BLaER1 treated with 17β-estradiol and CSF1 and Interleukin-3, amounts not matched to agents 10 nM and 100 nM (cell line): ENCODE measurements around the gene AMBRA1.
A peak's percentile ranks its signal among the peaks of the same experiment; 100 is the strongest.

Experiments used
- H3K27ac ChIP-seq, 11 experiments: shearing (Covaris generic); formaldehyde crosslinking; 2 replicates each; pipeline ENCODE4 v1.8.1; 2022
- H3K27me3 ChIP-seq, 11 experiments: shearing (Covaris generic); formaldehyde crosslinking; 2 replicates each; pipeline ENCODE4 v1.8.1; 2022
- H3K36me3 ChIP-seq, 11 experiments: shearing (Covaris generic); formaldehyde crosslinking; 2 replicates each; pipeline ENCODE4 v1.8.1; 2022
- H3K4me1 ChIP-seq, 10 experiments: shearing (Covaris generic); formaldehyde crosslinking; 2 replicates each; pipeline ENCODE4 v1.8.1; 2022
- H3K4me2 ChIP-seq, 11 experiments: shearing (Covaris generic); formaldehyde crosslinking; 2 replicates each; pipeline ENCODE4 v1.8.1; 2022
- H3K4me3 ChIP-seq, 10 experiments: shearing (Covaris generic); formaldehyde crosslinking; 2 replicates each; pipeline ENCODE4 v1.8.1; 2022
- H3K9ac ChIP-seq, 11 experiments: shearing (Covaris generic); formaldehyde crosslinking; 2 replicates each; pipeline ENCODE4 v1.8.1; 2022
- H3K9me3 ChIP-seq, 11 experiments: shearing (Covaris generic); formaldehyde crosslinking; replicated peaks in 1 of 11; 2 replicates each; pipeline ENCODE4 v1.8.1; 2022
- H4K20me1 ChIP-seq, 11 experiments: shearing (Covaris generic); formaldehyde crosslinking; 2 replicates each; pipeline ENCODE4 v1.8.1; 2022
- Cebpa-rat ChIP-seq, 11 experiments: shearing (Covaris generic); IDR thresholded peaks; 2 replicates each; pipeline ENCODE4 v1.8.1; 2022

AMBRA1 gene

GRCh38 chr11:46356924-46357482 is 236.8 kb downstream of the AMBRA1 start:
- Histone ChIP-seq H3K36me3 (peaks cover 7 to 50% (median 30%) of the 10 kb centered on the region in 11 experiments; a peak in 18 of 22 replicates), H3K9me3 (no peaks in the 10 kb centered on the region), H4K20me1 (peaks cover 49 to 100% (median 88%) of the 10 kb centered on the region in 11 experiments), H3K4me2 (peak overlapping the region; percentile 8 to 79 (median 43); a peak in 17 of 22 replicates), H3K27me3 (no peaks in the 10 kb centered on the region), H3K9ac (peak overlapping the region in 6 of 11 experiments; percentile 3 to 48 (median 10); a peak in 4 of 22 replicates), H3K4me3 (no peak overlapping the region), H3K4me1 (peaks cover 51 to 95% (median 67%) of the 10 kb centered on the region in 10 experiments), H3K27ac (peak overlapping the region in 6 of 11 experiments; percentile 11 to 55 (median 24); a peak in 8 of 22 replicates)
- TF ChIP-seq Cebpa-rat (IDR thresholded peaks at IDR 0.05) = peak in 6 of 11 experiments; percentile 13 to 59 (median 38); a peak in 5 of 22 replicates

- peak overlapping the region; percentile 47 to 73 (median 66) for H3K4me2 ChIP-seq
- H3K36me3 ChIP-seq = peaks cover 13 to 72% (median 43%) of the 10 kb centered on the region in 11 experiments; a peak in 18 of 22 replicates
- H3K9me3 ChIP-seq = no peaks in the 10 kb centered on the region
- no peaks in the 10 kb centered on the region for H3K27me3 ChIP-seq
- TF ChIP-seq Cebpa-rat (IDR thresholded peaks at IDR 0.05) = no peak
- H3K4me3 ChIP-seq = no peak overlapping the region
- H4K20me1 ChIP-seq = peaks cover 74 to 100% (median 97%) of the 10 kb centered on the region in 11 experiments
- H3K4me1 ChIP-seq = peaks cover 68 to 94% (median 79%) of the 10 kb centered on the region in 10 experiments
- peak overlapping the region; percentile 14 to 65 (median 44); a peak in 18 of 22 replicates for H3K9ac ChIP-seq
- peak overlapping the region in 6 of 11 experiments; percentile 12 to 46 (median 38); a peak in 10 of 22 replicates for H3K27ac ChIP-seq
Measured at GRCh38 chr11:46353698-46354097, 240.1 kb downstream of the AMBRA1 start.

GRCh38 chr11:46352063-46352841 is 241.6 kb downstream of the AMBRA1 start:
- no peak for TF ChIP-seq Cebpa-rat (IDR thresholded peaks at IDR 0.05)
- H3K4me3 ChIP-seq = no peak overlapping the region; a peak in 1 of 20 replicates
- H3K9ac ChIP-seq = peak overlapping the region; percentile 24 to 69 (median 47); a peak in 19 of 22 replicates
- peak overlapping the region in 8 of 11 experiments; percentile 6 to 49 (median 30); a peak in 14 of 22 replicates for H3K27ac ChIP-seq
- H3K4me2 ChIP-seq = peak overlapping the region; percentile 57 to 73 (median 66)
- no peaks in the 10 kb centered on the region for H3K9me3 ChIP-seq
- H4K20me1 ChIP-seq = peaks cover 77 to 100% (median 95%) of the 10 kb centered on the region in 11 experiments
- H3K36me3 ChIP-seq = peaks cover 13 to 65% (median 35%) of the 10 kb centered on the region in 11 experiments; a peak in 18 of 22 replicates
- H3K4me1 ChIP-seq = peaks cover 70 to 90% (median 80%) of the 10 kb centered on the region in 10 experiments
- H3K27me3 ChIP-seq = no peaks in the 10 kb centered on the region

- Histone ChIP-seq H3K4me3 (no peak overlapping the region), H3K27ac (peak overlapping the region in 8 of 11 experiments; percentile 6 to 49 (median 30); a peak in 11 of 22 replicates), H3K9ac (peak overlapping the region; percentile 24 to 69 (median 47); a peak in 19 of 22 replicates), H3K9me3 (no peaks in the 10 kb centered on the region), H4K20me1 (peaks cover 73 to 98% (median 89%) of the 10 kb centered on the region in 11 experiments), H3K4me2 (peak overlapping the region; percentile 57 to 73 (median 66)), H3K36me3 (peaks cover 10 to 59% (median 33%) of the 10 kb centered on the region in 11 experiments; a peak in 18 of 22 replicates), H3K27me3 (no peaks in the 10 kb centered on the region), H3K4me1 (peaks cover 72 to 87% (median 77%) of the 10 kb centered on the region in 10 experiments)
- TF ChIP-seq Cebpa-rat (IDR thresholded peaks at IDR 0.05) = no peak
Measured at GRCh38 chr11:46351606-46352005, 242.2 kb downstream of the AMBRA1 start.

- Histone ChIP-seq H3K4me1 (peaks cover 75 to 87% (median 78%) of the 10 kb centered on the region in 10 experiments), H3K27ac (peak overlapping the region in 5 of 11 experiments; percentile 6 to 49 (median 18); a peak in 9 of 22 replicates), H3K4me3 (no peak overlapping the region), H4K20me1 (peaks cover 73 to 98% (median 84%) of the 10 kb centered on the region in 11 experiments), H3K4me2 (peak overlapping the region; percentile 57 to 73 (median 66)), H3K27me3 (no peaks in the 10 kb centered on the region; a peak in 1 of 22 replicates), H3K9me3 (no peaks in the 10 kb centered on the region), H3K36me3 (peaks cover 6 to 55% (median 28%) of the 10 kb centered on the region in 11 experiments; a peak in 18 of 22 replicates), H3K9ac (peak overlapping the region; percentile 13 to 69 (median 47); a peak in 21 of 22 replicates)
- no peak for TF ChIP-seq Cebpa-rat (IDR thresholded peaks at IDR 0.05)
Measured at GRCh38 chr11:46351148-46351547, 242.7 kb downstream of the AMBRA1 start.

GRCh38 chr11:46350695-46351094 is 243.1 kb downstream of the AMBRA1 start:
- Histone ChIP-seq H3K4me3 (no peak overlapping the region), H3K27me3 (no peaks in the 10 kb centered on the region; a peak in 1 of 22 replicates), H3K4me1 (peaks cover 77 to 84% (median 80%) of the 10 kb centered on the region in 10 experiments), H4K20me1 (peaks cover 73 to 96% (median 80%) of the 10 kb centered on the region in 11 experiments), H3K4me2 (peak overlapping the region; percentile 57 to 73 (median 66); a peak in 20 of 22 replicates), H3K36me3 (peaks cover 1 to 50% (median 26%) of the 10 kb centered on the region in 11 experiments; a peak in 17 of 22 replicates), H3K9me3 (no peaks in the 10 kb centered on the region), H3K9ac (peak overlapping the region; percentile 13 to 69 (median 47); a peak in 19 of 22 replicates), H3K27ac (peak overlapping the region in 3 of 11 experiments; percentile 6 to 49 (median 14); a peak in 5 of 22 replicates)
- TF ChIP-seq Cebpa-rat (IDR thresholded peaks at IDR 0.05) = no peak

- Histone ChIP-seq H3K4me1 (peaks cover 81 to 90% (median 84%) of the 10 kb centered on the region in 10 experiments), H3K4me2 (peak overlapping the region; percentile 98 to 100 (median 99)), H3K36me3 (peaks cover 0 to 38% (median 22%) of the 10 kb centered on the region in 11 experiments; a peak in 14 of 22 replicates), H3K9me3 (no peaks in the 10 kb centered on the region), H3K9ac (peak overlapping the region; percentile 88 to 97 (median 93)), H3K27me3 (no peaks in the 10 kb centered on the region; a peak in 1 of 22 replicates), H4K20me1 (peaks cover 59 to 77% (median 62%) of the 10 kb centered on the region in 11 experiments), H3K27ac (peak overlapping the region in 10 of 11 experiments; percentile 83 to 95 (median 88); a peak in 18 of 22 replicates), H3K4me3 (peak overlapping the region; percentile 84 to 99 (median 96))
- no peak for TF ChIP-seq Cebpa-rat (IDR thresholded peaks at IDR 0.05)
Measured at GRCh38 chr11:46348566-46349401, 245.0 kb downstream of the AMBRA1 start.
